Fibroblast of pulmonary artery (primary cell): ENCODE measurements around the gene DST.

ENCODE experiments used
- DNase-seq: peaks from one replicate; pipeline ENCODE4 v3.0.0-alpha.2; 2010; ENCODE audit warnings: low read depth
- H3K4me3 ChIP-seq: replicated peaks from 2 replicates; pipeline ENCODE4 v1.5.1; 2011; ENCODE audit warnings: low read depth, mild to moderate bottlenecking, control low read depth, low read length, moderate library complexity
- CTCF ChIP-seq: IDR thresholded peaks from 2 replicates; pipeline ENCODE4 v1.5.1; 2011; ENCODE audit warnings: mild to moderate bottlenecking, control low read depth, low read length, inconsistent platforms; ENCODE audit errors: missing control alignments

DST gene

GRCh38 chr6:56551409-56552120, 91.1 kb downstream of the DST start:
- no peak overlapping the region for H3K4me3 ChIP-seq
- no peak for DNase-seq
- TF ChIP-seq CTCF: no peak

DNA sequence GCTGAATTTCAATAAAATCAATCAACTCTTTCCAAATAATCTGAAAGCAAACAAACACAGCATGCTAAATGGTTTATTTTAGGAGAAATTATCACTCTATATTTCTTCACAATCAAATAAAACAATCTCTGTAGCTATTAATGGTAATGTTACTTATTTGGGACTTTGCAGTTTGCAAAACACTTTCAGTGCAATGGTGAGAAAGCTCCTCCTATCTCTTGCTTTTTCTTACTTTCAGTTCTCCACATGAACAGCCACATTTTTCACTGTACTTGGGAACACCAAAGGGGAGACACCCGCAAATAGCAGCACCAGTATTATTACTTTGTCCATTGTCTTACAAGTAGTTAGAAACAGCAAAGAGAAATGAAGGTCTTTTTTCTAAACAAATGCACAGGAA, 92.4 kb downstream of the DST start:
- peak overlapping the region; percentile 27 for H3K4me3 ChIP-seq
- TF ChIP-seq CTCF: no peak
- peak; percentile 36 for DNase-seq

GRCh38 chr6:56549014-56549413, 93.7 kb downstream of the DST start:
- peak; percentile 36 for DNase-seq
- peak; percentile 45 for TF ChIP-seq CTCF
- no peak overlapping the region for H3K4me3 ChIP-seq

GRCh38 chr6:56547687-56548086, 95.0 kb downstream of the DST start:
- no peak overlapping the region for H3K4me3 ChIP-seq
- no peak for DNase-seq
- TF ChIP-seq CTCF: no peak

DNA sequence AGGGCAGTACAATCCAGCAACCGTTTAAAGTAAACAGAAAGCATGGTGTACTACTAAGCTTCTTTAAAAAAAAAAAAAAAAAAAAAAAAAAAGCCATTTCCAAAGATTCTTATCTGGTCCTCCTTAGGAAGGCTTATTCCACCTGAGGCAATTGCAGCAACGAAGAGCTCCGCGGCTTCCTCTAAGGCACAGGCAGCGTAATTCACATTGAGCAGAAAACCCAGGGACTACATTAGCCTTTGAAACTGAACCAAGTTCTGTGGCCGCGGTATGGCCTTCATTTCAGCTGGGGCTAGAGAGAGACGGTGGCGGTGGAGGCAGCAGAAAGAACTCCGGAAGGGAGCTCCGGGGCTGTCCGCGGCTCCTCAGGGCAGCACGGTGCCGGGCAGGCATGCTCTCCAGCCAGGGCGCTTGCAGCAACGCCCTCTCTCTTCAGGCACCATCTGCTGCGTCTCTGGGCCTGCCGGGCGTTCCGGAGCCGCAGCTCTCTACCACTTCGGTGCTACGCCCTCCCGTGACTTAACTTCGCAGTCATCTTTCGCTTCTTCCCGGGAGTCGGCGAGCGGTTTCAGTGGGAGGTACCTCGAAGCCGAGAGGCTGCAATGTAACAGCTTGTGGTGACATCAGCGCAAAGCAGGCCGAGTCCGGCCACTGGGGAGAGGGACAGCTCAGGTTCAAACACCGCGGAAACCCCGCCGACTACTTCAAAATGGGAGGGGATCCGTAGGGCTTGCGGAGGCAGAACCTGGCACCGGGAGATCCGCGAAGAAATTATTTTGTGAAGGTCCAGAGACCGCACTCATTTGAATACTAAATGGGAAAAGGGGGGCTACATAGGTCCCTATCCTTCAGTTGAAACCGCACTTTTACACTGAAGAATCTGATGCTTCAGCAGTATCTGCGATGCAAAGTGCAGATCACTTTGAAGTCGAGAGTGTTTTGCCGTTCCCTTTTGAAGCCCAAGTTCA, 100.0 kb downstream of the DST start:
- peak; percentile 25 for TF ChIP-seq CTCF
- peak; percentile 98 for DNase-seq

DNA sequence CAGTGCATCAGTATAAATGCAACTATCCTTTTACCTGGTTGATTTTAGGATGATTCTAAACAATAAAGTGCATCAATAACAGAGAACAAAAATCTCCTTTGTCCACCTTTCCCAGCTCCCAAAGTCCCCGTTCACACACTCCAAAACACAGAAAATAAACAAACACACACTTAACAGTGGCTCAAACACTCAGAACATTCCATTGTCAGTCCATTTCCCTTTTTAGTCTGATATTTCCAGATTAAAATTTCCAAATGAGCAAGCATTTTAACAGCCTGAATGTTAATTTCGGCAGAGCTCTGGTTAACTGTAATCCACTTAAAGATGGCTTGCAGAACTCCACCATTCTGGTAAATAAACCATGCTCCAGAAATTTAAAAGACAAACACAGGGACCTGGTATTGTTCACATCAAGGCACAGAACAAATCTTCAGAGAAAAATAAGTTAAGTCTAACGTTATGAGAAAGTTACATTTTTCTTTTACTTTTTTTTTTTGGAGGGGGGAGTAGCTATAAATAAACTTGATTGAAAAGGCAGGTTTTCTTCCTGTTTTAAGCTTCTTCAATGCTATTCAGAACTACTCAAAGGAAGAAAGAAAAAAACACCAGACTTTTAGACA, 100.8 kb downstream of the DST start:
- DNase-seq: no peak
- H3K4me3 ChIP-seq: peak overlapping the region; percentile 73
- TF ChIP-seq CTCF: no peak

More for the DNA sequence above, 100.0 kb downstream of the DST start:
- peak overlapping the region; percentile 73 for H3K4me3 ChIP-seq
